Loucy (cell line): ENCODE results near the gene SPATA32.

Experiments
- CTCF ChIP-seq: fragments of 200-600 bp; sonication (generic); conservative IDR thresholded peaks from 2 replicates; pipeline ENCODE4 v1.5.1; 2014; ENCODE audit warnings: mild to moderate bottlenecking, antibody characterized with exemption, low read length
- EZH2phosphoT487 ChIP-seq: fragments of 200-600 bp; IDR thresholded peaks from 2 replicates; pipeline ENCODE4 v1.6.1; 2018; ENCODE audit warnings: antibody characterized with exemption, mild to moderate bottlenecking, moderate library complexity, borderline replicate concordance

GRCh38 chr17:45251931-45252330, 10.0 kb downstream of the SPATA32 start:
- no peak for TF ChIP-seq CTCF
- no peak for TF ChIP-seq EZH2phosphoT487
